ENCODE measurements around the gene MINDY4. TPM values are rescaled to one million over a fixed set of nuclear protein-coding genes. Genes with fewer than 3 reads are reported as not detected.

MINDY4 gene
- total and polyA plus RNA-seq, 7 experiments from 2014 or later = 0.41 to 1.5 (median 0.91) TPM

GRCh38 chr7:30751696-30752273 is 19.4 kb upstream of the MINDY4 start, which contains the start of gene INMT:
TSS of gene INMT (plus strand) at chr7:30752135. CDS start at chr7:30752151, 16 bp downstream.
- Histone ChIP-seq H3K36me3 (ENCODE audit: control insufficient read depth in 2 of 3, insufficient read depth in 3 of 3, low read length in 3 of 3) (no peaks in the 10 kb centered on the region), H3K4me3 (ENCODE audit: low read length) (no peak within 1 kb of the TSS), H3K27ac (ENCODE audit: low read depth, low read length) (no peak within 1 kb of the TSS), H3K4me1 (ENCODE audit: control insufficient read depth in 2 of 2, insufficient read depth in 2 of 2, low read length in 2 of 2) (no peaks in the 10 kb centered on the region), H3K9me3 (ENCODE audit: control insufficient read depth in 2 of 3, low read length in 3 of 3) (peaks cover 0 to 3% (median 0%) of the 10 kb centered on the region in 3 experiments), H3K27me3 (ENCODE audit: control insufficient read depth in 2 of 2, insufficient read depth in 2 of 2, low read length in 2 of 2) (no peaks in the 10 kb centered on the region)
- Mint-ChIP-seq H3K27ac (peak within 1 kb of the TSS in 1 of 9 donors; percentile 89), H3K9me3 (peaks cover 0 to 4% (median 0%) of the 10 kb centered on the region in 11 donors), H3K36me3 (peaks cover 0 to 7% (median 0%) of the 10 kb centered on the region in 5 donors), H3K4me1 (no peaks in the 10 kb centered on the region), H3K27me3 (peaks cover 0 to 2% (median 0%) of the 10 kb centered on the region in 5 donors), H3K4me3 (no peak within 1 kb of the TSS)
- POLR2A ChIA-PET = no interaction called here
- intact Hi-C loops (cut with micrococcal nuclease) = no loop called here
- no peak for ATAC-seq
- DNase-seq = no peak
- CTCF ChIA-PET = no interaction called here

GRCh38 chr7:30752484-30752883 is 18.7 kb upstream of the MINDY4 start:
- H3K27me3 ChIP-seq (ENCODE audit: control insufficient read depth in 2 of 2, insufficient read depth in 2 of 2, low read length in 2 of 2) = no peaks in the 10 kb centered on the region
- no peaks in the 10 kb centered on the region for H3K4me1 Mint-ChIP-seq
- H3K9me3 Mint-ChIP-seq = peaks cover 0 to 4% (median 0%) of the 10 kb centered on the region in 11 donors
- H3K4me1 ChIP-seq (ENCODE audit: control insufficient read depth in 2 of 2, insufficient read depth in 2 of 2, low read length in 2 of 2) = no peaks in the 10 kb centered on the region
- no peak overlapping the region for H3K27ac ChIP-seq (ENCODE audit: low read depth, low read length)
- DNase-seq (no peak), ATAC-seq (no peak)
- no peaks in the 10 kb centered on the region for H3K36me3 ChIP-seq (ENCODE audit: control insufficient read depth in 2 of 3, insufficient read depth in 3 of 3, low read length in 3 of 3)
- ChIA-PET CTCF (no interaction called here), POLR2A (no interaction called here)
- H3K4me3 ChIP-seq (ENCODE audit: low read length) = no peak overlapping the region
- no peak overlapping the region for H3K27ac Mint-ChIP-seq
- H3K4me3 Mint-ChIP-seq = no peak overlapping the region
- peaks cover 0 to 7% (median 0%) of the 10 kb centered on the region in 5 donors for H3K36me3 Mint-ChIP-seq
- peaks cover 0 to 3% (median 0%) of the 10 kb centered on the region in 3 experiments for H3K9me3 ChIP-seq (ENCODE audit: control insufficient read depth in 2 of 3, low read length in 3 of 3)
- H3K27me3 Mint-ChIP-seq = peaks cover 0 to 5% (median 0%) of the 10 kb centered on the region in 5 donors
- intact Hi-C loops (cut with micrococcal nuclease) = no loop called here

- intact Hi-C loops (cut with micrococcal nuclease) = no loop called here
- ATAC-seq = no peak
- H3K27ac ChIP-seq (ENCODE audit: low read depth, low read length) = no peak overlapping the region
- Mint-ChIP-seq H3K27me3 (peaks cover 0 to 5% (median 0%) of the 10 kb centered on the region in 5 donors), H3K4me3 (no peak overlapping the region), H3K36me3 (peaks cover 0 to 7% (median 0%) of the 10 kb centered on the region in 5 donors), H3K27ac (no peak overlapping the region), H3K4me1 (peaks cover 0 to 2% (median 0%) of the 10 kb centered on the region in 7 donors), H3K9me3 (peaks cover 0 to 4% (median 0%) of the 10 kb centered on the region in 11 donors)
- no peak overlapping the region for H3K4me3 ChIP-seq (ENCODE audit: low read length)
- no peaks in the 10 kb centered on the region for H3K4me1 ChIP-seq (ENCODE audit: control insufficient read depth in 2 of 2, insufficient read depth in 2 of 2, low read length in 2 of 2)
- CTCF ChIA-PET = no interaction called here
- H3K9me3 ChIP-seq (ENCODE audit: control insufficient read depth in 2 of 3, low read length in 3 of 3) = peaks cover 0 to 3% (median 0%) of the 10 kb centered on the region in 3 experiments
- no peaks in the 10 kb centered on the region for H3K36me3 ChIP-seq (ENCODE audit: control insufficient read depth in 2 of 3, insufficient read depth in 3 of 3, low read length in 3 of 3)
- no peak for DNase-seq
- no peaks in the 10 kb centered on the region for H3K27me3 ChIP-seq (ENCODE audit: control insufficient read depth in 2 of 2, insufficient read depth in 2 of 2, low read length in 2 of 2)
- POLR2A ChIA-PET = no interaction called here
These were observed 18.2 kb upstream of the MINDY4 start for GRCh38 chr7:30752979-30753378.

GRCh38 chr7:30754315-30754877 is 16.8 kb upstream of the MINDY4 start:
- POLR2A ChIA-PET = no interaction called here
- ATAC-seq (no peak), DNase-seq (no peak)
- Histone ChIP-seq H3K9me3 (ENCODE audit: control insufficient read depth in 2 of 3, low read length in 3 of 3) (peaks cover 0 to 3% (median 0%) of the 10 kb centered on the region in 3 experiments), H3K27me3 (ENCODE audit: control insufficient read depth in 2 of 2, insufficient read depth in 2 of 2, low read length in 2 of 2) (no peaks in the 10 kb centered on the region), H3K4me3 (ENCODE audit: low read length) (no peak overlapping the region), H3K36me3 (ENCODE audit: control insufficient read depth in 2 of 3, insufficient read depth in 3 of 3, low read length in 3 of 3) (no peaks in the 10 kb centered on the region), H3K27ac (ENCODE audit: low read depth, low read length) (no peak overlapping the region), H3K4me1 (ENCODE audit: control insufficient read depth in 2 of 2, insufficient read depth in 2 of 2, low read length in 2 of 2) (no peaks in the 10 kb centered on the region)
- Mint-ChIP-seq H3K4me1 (peaks cover 0 to 2% (median 0%) of the 10 kb centered on the region in 7 donors), H3K27ac (no peak overlapping the region), H3K4me3 (no peak overlapping the region), H3K27me3 (peaks cover 0 to 8% (median 5%) of the 10 kb centered on the region in 5 donors), H3K36me3 (peaks cover 0 to 8% (median 0%) of the 10 kb centered on the region in 5 donors), H3K9me3 (peaks cover 0 to 3% (median 0%) of the 10 kb centered on the region in 11 donors)
- CTCF ChIA-PET = no interaction called here
- intact Hi-C loops (cut with micrococcal nuclease) = no loop called here

- peaks cover 0 to 2% (median 0%) of the 10 kb centered on the region in 7 donors for H3K4me1 Mint-ChIP-seq
- peaks cover 0 to 14% (median 8%) of the 10 kb centered on the region in 5 donors for H3K27me3 Mint-ChIP-seq
- ATAC-seq (no peak), DNase-seq (no peak)
- peaks cover 0 to 5% (median 0%) of the 10 kb centered on the region in 5 donors for H3K36me3 Mint-ChIP-seq
- peaks cover 0 to under 1% (median 0%) of the 10 kb centered on the region in 3 experiments for H3K9me3 ChIP-seq (ENCODE audit: control insufficient read depth in 2 of 3, low read length in 3 of 3)
- H3K4me3 ChIP-seq (ENCODE audit: low read length) = no peak overlapping the region
- CTCF ChIA-PET = interaction anchor here (0.6 kb wide), 1 partner anchor 25 kb away, joined by 5 read pairs; no protein-coding TSS in a partner anchor
- intact Hi-C loops (cut with micrococcal nuclease) = no loop called here
- H3K27me3 ChIP-seq (ENCODE audit: control insufficient read depth in 2 of 2, insufficient read depth in 2 of 2, low read length in 2 of 2) = no peaks in the 10 kb centered on the region
- H3K27ac ChIP-seq (ENCODE audit: low read depth, low read length) = no peak overlapping the region
- peaks cover 0 to 3% (median 0%) of the 10 kb centered on the region in 11 donors for H3K9me3 Mint-ChIP-seq
- no peaks in the 10 kb centered on the region for H3K36me3 ChIP-seq (ENCODE audit: control insufficient read depth in 2 of 3, insufficient read depth in 3 of 3, low read length in 3 of 3)
- H3K27ac Mint-ChIP-seq = no peak overlapping the region
- POLR2A ChIA-PET = interaction anchor here (0.5 kb wide), 1 partner anchor 27 kb away, joined by 3 read pairs; no protein-coding TSS in a partner anchor
- no peak overlapping the region for H3K4me3 Mint-ChIP-seq
- no peaks in the 10 kb centered on the region for H3K4me1 ChIP-seq (ENCODE audit: control insufficient read depth in 2 of 2, insufficient read depth in 2 of 2, low read length in 2 of 2)
These were observed 15.6 kb upstream of the MINDY4 start for GRCh38 chr7:30755384-30756154.

GRCh38 chr7:30757342-30757692 is 13.9 kb upstream of the MINDY4 start:
- ChIA-PET POLR2A (no interaction called here), CTCF (no interaction called here)
- Mint-ChIP-seq H3K27me3 (peaks cover 0 to 14% (median 8%) of the 10 kb centered on the region in 5 donors), H3K9me3 (peaks cover 0 to 3% (median 0%) of the 10 kb centered on the region in 11 donors), H3K4me3 (no peak overlapping the region), H3K36me3 (peaks cover 0 to 4% (median 0%) of the 10 kb centered on the region in 5 donors), H3K4me1 (peaks cover 0 to 2% (median 0%) of the 10 kb centered on the region in 7 donors), H3K27ac (no peak overlapping the region)
- no peak overlapping the region for H3K27ac ChIP-seq (ENCODE audit: low read depth, low read length)
- H3K9me3 ChIP-seq (ENCODE audit: control insufficient read depth in 2 of 3, low read length in 3 of 3) = no peaks in the 10 kb centered on the region
- no peaks in the 10 kb centered on the region for H3K4me1 ChIP-seq (ENCODE audit: control insufficient read depth in 2 of 2, insufficient read depth in 2 of 2, low read length in 2 of 2)
- intact Hi-C loops (cut with micrococcal nuclease) = no loop called here
- H3K36me3 ChIP-seq (ENCODE audit: control insufficient read depth in 2 of 3, insufficient read depth in 3 of 3, low read length in 3 of 3) = no peaks in the 10 kb centered on the region
- DNase-seq (no peak), ATAC-seq (no peak)
- no peak overlapping the region for H3K4me3 ChIP-seq (ENCODE audit: low read length)
- no peaks in the 10 kb centered on the region for H3K27me3 ChIP-seq (ENCODE audit: control insufficient read depth in 2 of 2, insufficient read depth in 2 of 2, low read length in 2 of 2)
